Psoas muscle (tissue), 8 donors: Measurements from ENCODE around the gene OGFOD3. TPM values are rescaled to one million over a fixed set of nuclear protein-coding genes. Genes with fewer than 3 reads are reported as not detected.

Experiments used
- ATAC-seq, 4 donors: fragments of 200-7000 bp; cut with Tn5 transposase; one replicate each; pipeline ENCODE4 v1.9.1; 2020; ENCODE audit warnings: moderate library complexity in 3 of 4, mild to moderate bottlenecking in 2 of 4
- DNase-seq, 2 donors: peaks; one replicate each; pipeline ENCODE4 v3.0.0-alpha.2; 2020
- H3K27ac ChIP-seq: fragments of 200-600 bp; one replicate; pipeline ENCODE4 v1.8.0; 2022
- H3K27me3 ChIP-seq, 3 donors: fragments of 200-600 bp in 1 of 3; one replicate each; pipeline versions ENCODE4 v1.6.1 to v1.8.0; 2013 to 2022; ENCODE audit warnings: low read length in 2 of 3, mild to moderate bottlenecking in 2 of 3, moderate library complexity in 1 of 3; ENCODE audit not compliant: insufficient read depth in 3 of 3
- H3K36me3 ChIP-seq, 2 donors: fragments of 200-600 bp in 1 of 2; one replicate each; pipeline versions ENCODE4 v1.6.1 to v1.8.0; 2013 to 2022; ENCODE audit warnings: low read depth in 1 of 2, mild to moderate bottlenecking in 1 of 2, moderate library complexity in 1 of 2; ENCODE audit not compliant: insufficient read depth in 1 of 2
- H3K4me1 ChIP-seq: fragments of 200-600 bp; one replicate; pipeline ENCODE4 v1.8.0; 2022
- H3K4me3 ChIP-seq: fragments of 200-600 bp; one replicate; pipeline ENCODE4 v1.8.0; 2022; ENCODE audit warnings: mild to moderate bottlenecking
- H3K9me3 ChIP-seq: fragments of 200-600 bp; one replicate; pipeline ENCODE4 v1.8.0; 2022
- CTCF ChIP-seq: fragments of 200-600 bp; IDR thresholded peaks from one replicate; pipeline ENCODE4 v1.8.0; 2022; ENCODE audit warnings: antibody characterized with exemption
- WGBS, 3 donors: extraction: QIAGEN DNeasy Blood & Tissue Kit; methylation state at CpG; one replicate each; pipeline versions ENCODE4 v1.1.6 to v1.1.7; 2013; 5-methylcytosine and 5-hydroxymethylcytosine counted together
- intact Hi-C, 2 donors: fragments of 100-400 bp; cut with DNase I; formaldehyde crosslinking; loops; one replicate each; pipeline versions ENCODE4 v1.11.0 to v1.14.2; 2022
- long read RNA-seq, 2 donors: library from polyadenylated mRNA; unstranded; transcript quantifications; one replicate each; pipeline ENCODE4 v2.0.0, GENCODE V29; 2021
- polyA plus RNA-seq, 3 donors: library from polyadenylated mRNA; stranded (reverse); fragments of 200-250 nt; gene quantifications; one replicate each; pipeline ENCODE4 v1.2.3, GENCODE V29; 2013
- total RNA-seq, 4 donors: library from RNA; stranded (reverse); fragmentation: NEBNext Ultra II Directional in 2 of 4; extraction: Animal tissue kit (Norgen Biotek cat#: 25700) in 2 of 4; gene quantifications; one replicate each; pipeline versions ENCODE4 v1.2.1 to v1.2.4, GENCODE V29; 2021 to 2023
- donor health status: healthy with polysubstance abuse.
- donor health status: DM: no; HTN: no; CAD: no; lungs with moderate emphysema.
- donor health status: Bipolar disorder and iron deficiency.
- donor health status: healthy.
- donor health status: DM: yes; HTN: yes; CAD: no.
- donor health status: DM: no; HTN: no; CAD: no.
- donor health status: DM: no; HTN: no; CAD: no.
- donor health status: DM: yes; HTN: yes; CAD: no.

The OGFOD3 gene
- 10 to 100 TPM; 21.2 to 29.3 (median 27.1) TPM for total RNA-seq
- 10 to 100 TPM; 15.5 to 30.4 (median 24.5) TPM for polyA plus RNA-seq
- long read RNA-seq, donor 1, full-length matches to known transcripts = 24 of 36 reads
- long read RNA-seq, donor 1, partial matches to known transcripts = 2 of 36 reads
- long read RNA-seq, donor 1, other reads (novel, unspliced or antisense) = 10 of 36 reads
- long read RNA-seq, donor 2, full-length matches to known transcripts = 55 of 87 reads
- long read RNA-seq, donor 2, partial matches to known transcripts = 7 of 87 reads
- long read RNA-seq, donor 2, other reads (novel, unspliced or antisense) = 25 of 87 reads

GRCh38 chr17:82418001-82418986 is at the start of gene OGFOD3, which contains the start of gene HEXD:
Gene OGFOD3, minus strand, starts transcription at chr17:82418586. Its CDS starts 101 bp downstream, at chr17:82418485.
Gene HEXD, plus strand, starts transcription at chr17:82418347. Its CDS starts 1,453 bp downstream, at chr17:82419800.
- no peaks in the 10 kb centered on the region for H3K27me3 ChIP-seq
- intact Hi-C loops = no loop called here
- peaks cover 0 to 44% of the 10 kb centered on the region in 2 donors for H3K36me3 ChIP-seq
- peak within 1 kb of the TSS; percentile 92 for H3K4me3 ChIP-seq
- H3K4me1 ChIP-seq = peaks cover 15% of the 10 kb centered on the region
- H3K27ac ChIP-seq = peak within 1 kb of the TSS; percentile 97
- peak; percentile 87 to 91 for DNase-seq
- no peak for TF ChIP-seq CTCF
- ATAC-seq = peak; percentile 93 to 96 (median 94)
- peaks cover 4% of the 10 kb centered on the region for H3K9me3 ChIP-seq
- WGBS, 3 donors = 1 to 2% (median 1%) methylated on average over 60 to 108 of the region's 108 CpGs

DNA sequence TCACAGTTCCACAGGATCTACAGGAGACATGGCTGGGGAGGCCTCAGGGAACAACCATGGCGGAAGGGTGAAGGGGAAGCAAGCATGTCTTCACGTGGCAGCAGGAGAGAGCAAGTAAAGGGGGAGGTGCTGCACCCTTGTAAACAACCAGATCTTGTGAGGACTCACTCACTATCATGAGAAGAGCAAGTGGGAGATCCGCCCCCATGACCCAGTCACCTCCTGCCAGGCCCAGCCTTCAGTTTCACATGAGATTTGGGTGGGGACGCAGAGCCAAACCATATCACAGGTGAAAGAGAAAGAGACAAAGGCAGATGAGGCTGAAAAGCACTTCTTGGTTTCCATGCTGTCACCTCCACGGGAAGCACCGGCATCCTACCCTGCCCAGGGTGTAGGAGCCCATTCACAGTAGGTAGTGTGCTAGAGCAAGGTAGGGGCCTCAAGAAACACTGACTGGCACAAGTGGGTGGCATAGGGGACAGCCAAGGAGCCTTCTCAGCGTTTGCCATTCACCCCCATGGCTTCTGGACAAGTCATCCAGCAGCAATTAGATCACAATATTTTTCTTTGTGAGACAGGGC is 46.7 kb upstream of the OGFOD3 start:
- no peaks in the 10 kb centered on the region for H3K4me1 ChIP-seq
- H3K27ac ChIP-seq = no peak overlapping the region
- ATAC-seq = no peak
- peaks cover 11 to 100% of the 10 kb centered on the region in 2 donors for H3K36me3 ChIP-seq
- H3K27me3 ChIP-seq = no peaks in the 10 kb centered on the region
- intact Hi-C loops = no loop called here
- no peak overlapping the region for H3K4me3 ChIP-seq
- TF ChIP-seq CTCF = no peak
- 86 to 90% (median 90%) methylated on average over 7 of the region's 7 CpGs for WGBS, 3 donors
- no peaks in the 10 kb centered on the region for H3K9me3 ChIP-seq
- peak in 1 of 2 donors; percentile 28 for DNase-seq

- H3K4me1 ChIP-seq = peaks cover 4% of the 10 kb centered on the region
- ATAC-seq (no peak), DNase-seq (peak in 1 of 2 donors; percentile 27)
- H3K4me3 ChIP-seq = no peak overlapping the region
- H3K36me3 ChIP-seq = peaks cover 9 to 98% of the 10 kb centered on the region in 2 donors
- TF ChIP-seq CTCF = no peak
- H3K27me3 ChIP-seq = no peaks in the 10 kb centered on the region
- WGBS, 3 donors = 80 to 86% (median 83%) methylated on average over 11 of the region's 11 CpGs
- no peaks in the 10 kb centered on the region for H3K9me3 ChIP-seq
- intact Hi-C loops = no loop called here
- no peak overlapping the region for H3K27ac ChIP-seq
Observed at GRCh38 chr17:82464567-82464929, 46.2 kb upstream of the OGFOD3 start.

- Histone ChIP-seq H3K4me3 (no peak overlapping the region), H3K27ac (no peak overlapping the region), H3K36me3 (peaks cover 5 to 93% of the 10 kb centered on the region in 2 donors), H3K27me3 (no peaks in the 10 kb centered on the region), H3K4me1 (peaks cover 8% of the 10 kb centered on the region), H3K9me3 (no peaks in the 10 kb centered on the region)
- DNase-seq (peak in 1 of 2 donors; percentile 19), ATAC-seq (no peak)
- TF ChIP-seq CTCF = no peak
- 29 to 38% (median 32%) methylated on average over 7 of the region's 7 CpGs for whole genome bisulfite sequencing, 3 donors
- intact Hi-C loops = no loop called here
Observed at GRCh38 chr17:82463925-82464566, 45.7 kb upstream of the OGFOD3 start.
